NCI-H510A treated with DMSO at 0.1 percent for 48 hours (cell line): ENCODE results near the gene HDAC6.
"Not testable (repeated sequence)": the region's sequence is repeated elsewhere in the genome, so short reads cannot be mapped to it uniquely, and the experiment has no call there.

ENCODE experiments used
- DNase-seq: peaks from one replicate; lab custom pipeline; 2025; lab: John Stamatoyannopoulos, UW

The HDAC6 gene

DNA sequence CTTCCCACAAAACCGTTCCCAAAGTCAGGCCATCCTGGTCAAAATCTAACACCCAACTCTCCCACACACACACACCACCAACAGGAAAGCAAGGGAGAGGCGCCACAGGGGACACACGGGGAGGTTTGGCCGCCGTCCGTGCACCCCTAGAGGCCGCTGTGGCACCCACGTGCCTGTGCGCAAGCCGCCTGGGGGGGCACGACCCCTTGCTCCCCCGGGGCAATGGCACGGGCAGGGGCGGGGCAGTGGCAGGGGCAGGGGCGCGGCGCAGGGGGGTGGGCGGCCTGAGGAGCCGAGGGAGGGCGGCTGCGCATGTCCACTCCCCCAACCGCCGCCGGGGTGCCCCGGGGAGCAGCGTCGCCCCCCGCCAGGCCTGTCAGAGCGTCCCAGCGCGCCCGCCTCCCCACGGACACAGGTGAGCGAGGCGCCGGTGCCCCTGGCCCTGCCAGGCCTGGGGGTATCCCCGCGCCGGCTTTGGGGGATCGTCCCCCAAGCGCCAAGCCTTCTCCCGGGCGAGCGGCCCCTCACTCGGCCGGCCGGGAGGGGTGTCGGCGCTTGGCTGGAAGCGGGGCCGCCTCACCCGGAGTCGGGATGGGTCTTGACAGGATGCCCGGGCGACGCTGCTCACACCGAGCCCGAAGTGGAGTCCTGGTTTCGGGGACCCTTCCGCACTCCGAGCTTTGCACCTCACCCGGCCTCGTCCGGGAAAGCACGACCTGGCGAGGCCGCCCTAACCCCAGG lies 24.4 kb downstream of the HDAC6 start, which contains the start of gene ERAS:
ERAS (plus strand) TSS at position 379 of the 741 bp plus-strand sequence. CDS start 2,611 bp downstream, outside the sequence.
- no peak for DNase-seq

DNA sequence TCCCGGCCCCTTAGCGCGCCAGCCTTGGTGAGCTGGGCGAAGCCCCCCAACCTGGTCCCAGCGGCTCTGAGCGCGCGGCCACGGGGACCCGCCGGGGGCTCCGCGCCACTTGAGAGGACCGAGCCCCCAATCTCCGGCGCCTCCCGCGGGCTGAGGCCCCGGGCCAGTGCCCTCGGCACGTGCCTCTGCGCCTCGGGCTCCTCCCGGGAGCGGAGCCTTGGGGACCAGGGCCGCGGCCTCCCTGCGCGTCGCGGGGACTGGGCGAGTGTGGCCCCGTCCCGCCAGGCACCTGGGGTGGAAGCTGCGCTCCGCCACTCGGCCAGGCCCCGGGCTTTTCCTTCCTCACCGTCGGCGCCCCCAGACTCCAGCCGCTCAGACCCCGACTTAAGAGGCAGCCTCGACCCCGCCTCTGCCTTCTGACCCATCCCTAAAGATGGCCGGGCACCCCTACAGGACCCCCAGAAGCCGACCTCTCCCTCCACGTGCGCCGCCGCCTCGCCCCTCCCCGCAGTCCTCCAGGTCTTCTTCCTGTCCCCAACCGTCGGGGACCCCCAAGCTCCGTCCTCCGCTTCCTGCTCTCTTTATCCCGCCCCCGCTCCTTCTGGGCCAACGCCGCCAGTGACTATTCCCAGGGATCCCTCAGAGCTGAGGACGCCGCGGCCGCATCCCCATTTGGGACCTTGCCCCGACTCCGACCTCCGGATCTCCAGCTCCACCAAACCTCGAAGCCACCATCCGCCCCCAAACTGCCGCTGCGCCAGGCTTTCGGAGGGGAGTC lies 25.2 kb downstream of the HDAC6 start:
- DNase-seq: no peak

DNA sequence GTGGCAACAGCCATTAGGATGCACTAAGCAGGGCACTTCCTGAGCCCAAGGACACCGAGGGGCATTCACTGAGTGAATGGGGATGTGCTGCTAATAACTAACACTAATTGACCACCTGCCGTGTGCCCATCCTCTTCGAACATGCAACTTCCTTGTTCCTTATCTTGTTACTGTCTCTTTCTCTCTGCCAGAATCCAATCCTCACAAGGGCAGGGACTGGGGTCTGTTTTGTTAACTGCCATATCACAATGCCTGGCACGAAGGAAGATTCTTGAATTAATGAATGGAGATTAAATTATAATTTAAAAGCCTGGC lies 25.7 kb downstream of the HDAC6 start:
- DNase-seq: no peak

DNA sequence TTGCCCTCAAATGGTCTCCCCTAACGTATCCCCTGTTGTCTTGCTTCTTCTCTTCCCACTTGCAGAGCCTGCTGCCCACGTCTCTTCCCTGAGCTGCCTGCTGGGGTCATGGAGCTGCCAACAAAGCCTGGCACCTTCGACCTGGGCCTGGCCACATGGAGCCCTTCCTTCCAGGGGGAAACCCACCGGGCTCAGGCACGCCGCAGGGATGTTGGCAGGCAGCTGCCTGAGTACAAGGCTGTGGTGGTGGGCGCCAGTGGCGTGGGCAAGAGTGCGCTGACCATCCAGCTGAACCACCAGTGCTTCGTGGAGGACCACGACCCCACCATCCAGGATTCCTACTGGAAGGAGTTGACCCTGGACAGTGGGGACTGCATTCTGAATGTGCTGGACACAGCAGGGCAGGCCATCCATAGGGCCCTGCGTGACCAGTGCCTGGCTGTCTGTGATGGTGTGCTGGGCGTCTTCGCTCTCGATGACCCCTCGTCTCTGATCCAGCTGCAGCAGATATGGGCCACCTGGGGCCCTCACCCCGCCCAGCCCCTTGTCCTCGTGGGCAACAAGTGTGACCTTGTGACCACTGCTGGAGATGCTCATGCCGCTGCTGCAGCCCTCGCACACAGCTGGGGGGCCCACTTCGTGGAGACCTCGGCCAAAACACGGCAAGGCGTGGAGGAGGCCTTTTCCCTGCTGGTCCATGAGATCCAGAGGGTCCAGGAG lies 27.3 kb downstream of the HDAC6 start:
- no peak for DNase-seq

DNA sequence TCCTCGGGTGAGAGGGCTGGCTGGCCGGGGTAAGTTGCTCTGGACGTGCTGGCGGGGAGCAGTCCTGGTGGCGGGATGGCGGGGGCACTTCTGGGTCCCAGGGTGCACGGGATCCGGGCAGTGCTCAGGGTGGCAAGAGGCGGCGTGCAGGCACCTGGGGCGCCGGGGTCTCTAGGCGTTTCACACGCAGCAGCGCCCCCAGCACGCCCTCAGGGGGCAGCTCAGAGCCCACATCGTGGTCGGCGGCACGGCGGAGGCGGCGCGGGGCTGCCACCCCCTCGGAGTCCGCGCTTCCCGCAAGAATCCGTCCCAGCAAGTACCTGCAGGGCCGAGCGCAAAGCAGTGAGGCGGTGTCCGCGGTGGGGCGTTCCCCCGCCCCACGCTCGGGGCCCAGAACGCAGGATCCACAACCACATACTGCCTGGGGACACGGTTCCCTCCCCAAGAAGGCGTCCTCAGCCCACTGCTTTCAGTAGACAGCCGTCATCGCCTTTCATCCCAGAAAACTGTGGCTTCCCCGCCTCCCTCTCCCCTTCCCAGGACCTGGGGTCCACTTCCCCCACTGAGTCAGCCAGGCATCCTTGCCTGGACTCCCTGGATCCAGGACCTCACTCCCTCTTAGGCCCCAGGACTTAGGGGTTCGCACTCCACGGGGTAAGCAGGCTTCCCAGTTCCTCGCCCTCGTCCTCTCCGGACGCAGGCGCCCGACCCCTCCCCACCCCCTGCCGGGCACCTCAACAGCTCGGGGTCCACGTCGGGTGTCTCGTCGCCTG lies 29.5 kb downstream of the HDAC6 start:
- no peak for DNase-seq

DNA sequence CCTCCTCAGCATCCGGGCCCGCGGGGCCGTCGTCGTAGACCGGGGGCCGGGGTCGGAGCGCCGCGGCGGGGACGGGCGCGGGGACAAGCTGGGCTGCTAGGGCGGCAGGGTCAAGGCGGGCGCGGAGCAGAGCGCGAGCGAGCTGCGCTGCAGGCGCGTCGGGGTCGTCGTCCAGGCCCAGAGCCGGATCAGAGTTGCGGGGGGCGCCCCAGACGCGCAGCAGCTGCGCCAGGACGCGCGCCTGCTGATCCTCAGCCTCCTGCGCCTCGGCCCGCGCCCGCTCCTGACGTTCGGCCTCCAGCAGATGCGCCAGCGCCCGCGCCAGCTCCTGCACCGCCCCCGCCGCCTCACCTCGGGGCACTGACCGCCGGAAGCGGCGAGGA lies 30.0 kb downstream of the HDAC6 start:
- DNase-seq: no peak

DNA sequence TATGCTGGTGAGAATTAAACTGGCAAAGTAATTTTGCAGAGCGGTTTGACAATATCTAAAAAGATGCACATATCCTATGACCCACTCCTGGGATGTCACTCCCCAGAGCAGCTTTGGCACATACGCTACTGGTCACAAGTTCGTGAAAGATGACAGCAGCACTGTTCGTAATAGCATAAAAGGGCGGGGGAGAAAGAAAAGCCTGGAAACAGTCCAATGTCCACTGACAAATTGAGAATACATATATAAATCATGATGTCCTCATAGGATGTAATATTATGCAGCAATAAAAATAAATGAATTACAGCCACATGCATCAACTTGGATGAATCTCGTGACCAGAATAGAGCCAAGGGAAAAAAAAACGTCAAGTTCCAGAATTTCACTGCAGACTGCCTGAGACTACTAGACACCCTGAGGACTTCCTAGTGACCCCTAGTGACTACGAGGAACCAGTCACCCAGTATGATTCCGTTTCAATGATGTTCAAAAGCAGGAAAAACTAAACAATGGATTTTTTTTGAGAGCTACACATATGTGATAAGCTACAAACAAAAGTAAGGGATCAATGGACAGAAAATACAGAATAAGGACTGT lies 31.8 kb downstream of the HDAC6 start:
- DNase-seq: no peak

DNA sequence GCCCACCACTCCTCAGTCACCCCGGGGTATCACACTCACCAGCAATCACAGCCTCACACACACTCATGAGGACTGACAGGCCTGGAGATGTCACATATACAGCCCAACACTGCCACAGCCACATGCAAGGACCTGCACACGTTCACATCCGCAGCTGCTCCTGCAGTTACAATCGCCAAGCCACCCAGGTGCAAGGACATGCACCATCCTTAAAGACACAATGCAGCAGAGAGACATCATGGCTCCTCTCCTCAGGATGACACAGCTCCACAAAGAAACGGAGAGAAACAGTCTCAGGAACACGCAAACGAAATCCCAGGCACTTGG lies 32.5 kb downstream of the HDAC6 start:
- DNase-seq: no peak

DNA sequence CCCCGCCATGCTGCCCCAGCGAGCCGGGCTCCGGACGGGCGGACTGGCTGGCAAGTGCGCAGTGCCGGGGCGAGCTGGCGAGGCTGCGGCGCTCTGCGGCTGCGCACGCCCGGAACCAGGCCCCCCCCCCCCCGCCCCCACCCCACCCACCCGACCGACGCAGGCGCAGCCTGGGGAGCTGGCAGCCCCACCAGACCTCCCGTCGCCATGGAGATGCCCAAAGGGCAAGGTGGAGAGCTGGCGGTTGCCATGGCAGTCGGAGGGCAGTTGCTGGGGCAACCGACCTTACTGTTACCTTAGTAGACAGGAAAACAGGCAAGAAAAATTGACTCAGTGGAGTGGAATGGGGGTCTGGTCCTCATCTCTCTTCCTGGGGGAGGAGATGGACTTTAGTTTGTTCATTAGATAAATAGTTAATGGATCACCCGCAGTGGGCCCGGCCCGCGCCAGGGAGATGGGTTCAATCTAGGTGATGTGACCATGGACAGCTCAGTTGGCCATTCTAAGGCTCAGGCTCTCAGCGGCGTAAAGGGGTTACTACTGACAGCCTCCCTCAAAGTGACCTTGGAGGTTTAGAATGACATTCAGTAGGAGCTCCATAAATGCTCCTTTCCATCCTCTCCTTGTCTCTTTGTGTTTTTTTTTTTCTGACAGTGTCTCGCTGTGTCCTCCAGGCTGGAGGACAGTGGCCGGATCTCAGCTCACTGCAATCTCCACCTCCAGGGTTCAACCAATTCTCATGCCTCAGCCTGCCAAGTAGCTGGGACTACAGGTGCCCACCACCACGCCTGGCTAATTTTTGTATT lies 33.9 kb downstream of the HDAC6 start, which contains the start of gene PCSK1N:
PCSK1N (minus strand) TSS at position 87 of the 806 bp plus-strand sequence; CDS start at position 9, 78 bp downstream.
- no peak for DNase-seq

DNA sequence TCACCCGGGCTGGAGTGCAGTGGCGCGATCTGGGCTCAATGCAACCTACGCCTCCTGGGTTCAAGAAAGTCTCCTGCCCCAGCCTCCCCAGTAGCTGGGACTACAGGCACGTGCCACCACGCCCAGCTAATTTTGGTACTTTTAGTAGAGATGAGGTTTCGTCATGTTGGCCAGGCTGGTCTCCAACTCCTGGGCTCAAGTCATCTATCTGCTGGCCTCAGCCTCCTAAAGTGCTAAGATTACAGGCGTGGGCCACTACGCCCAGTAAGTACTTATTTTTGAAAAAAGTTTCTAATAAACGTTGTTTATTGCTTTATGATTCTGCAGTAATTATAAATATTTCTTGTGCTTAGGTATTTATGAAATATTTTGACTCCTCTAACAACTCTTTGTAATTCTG lies 37.8 kb downstream of the HDAC6 start:
- DNase-seq: no peak

DNA sequence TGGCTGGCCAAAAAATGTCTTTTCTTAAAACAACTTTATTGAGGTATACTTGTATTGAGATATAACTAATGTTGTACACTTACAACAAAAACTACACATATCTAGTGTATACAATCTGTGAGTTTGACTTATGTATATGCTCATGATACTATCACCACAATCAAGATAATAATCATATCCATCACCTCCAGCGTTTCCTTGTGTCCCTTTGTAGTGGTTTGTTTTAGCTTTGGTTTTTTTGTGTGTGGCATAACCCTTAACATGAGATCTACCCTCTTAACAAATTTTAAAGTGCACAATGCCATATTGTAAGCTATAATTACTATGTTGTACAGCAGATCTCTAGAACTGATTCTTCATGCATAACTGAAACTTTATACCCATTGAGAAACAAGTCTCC lies 47.0 kb downstream of the HDAC6 start:
- no peak for DNase-seq

DNA sequence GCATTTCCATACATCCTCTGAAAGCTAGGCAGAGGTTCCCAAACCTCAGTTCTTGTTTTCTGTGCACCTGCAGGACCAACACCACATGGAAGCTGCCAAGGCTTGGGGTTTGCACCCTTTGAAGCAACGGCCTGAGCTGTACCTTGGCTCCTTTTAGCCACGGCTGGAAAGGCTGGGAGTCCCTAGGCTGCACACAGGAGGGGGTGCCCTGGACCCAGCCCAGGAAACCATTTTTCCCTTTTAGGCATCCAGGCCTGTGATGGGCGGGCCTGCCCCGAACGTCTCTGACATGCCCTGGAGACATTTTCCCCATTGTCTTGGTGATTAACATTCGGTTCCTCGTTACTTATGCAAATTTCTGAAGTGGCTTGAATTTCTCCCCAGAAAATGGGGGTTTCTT lies 51.0 kb downstream of the HDAC6 start:
- DNase-seq: no peak

DNA sequence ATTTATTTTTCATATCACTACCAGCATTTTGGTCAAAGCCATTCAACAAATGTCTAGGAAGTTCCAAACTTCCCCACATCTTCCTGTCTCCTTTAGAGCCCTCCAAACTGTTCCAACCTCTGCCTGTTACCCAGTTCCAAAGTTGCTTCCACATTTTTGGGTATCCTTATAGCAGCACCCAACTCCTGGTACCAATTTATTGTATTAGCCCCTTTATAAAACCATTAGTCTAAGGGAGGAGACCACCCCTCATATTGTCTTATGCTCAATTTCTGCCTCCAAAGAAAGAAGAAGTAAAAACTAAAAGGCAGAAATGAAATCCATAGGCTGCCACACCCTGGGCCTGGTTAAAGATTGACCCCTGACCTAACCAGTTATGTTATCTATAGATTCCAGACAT lies 51.6 kb downstream of the HDAC6 start:
- DNase-seq: not testable (repeated sequence)

DNA sequence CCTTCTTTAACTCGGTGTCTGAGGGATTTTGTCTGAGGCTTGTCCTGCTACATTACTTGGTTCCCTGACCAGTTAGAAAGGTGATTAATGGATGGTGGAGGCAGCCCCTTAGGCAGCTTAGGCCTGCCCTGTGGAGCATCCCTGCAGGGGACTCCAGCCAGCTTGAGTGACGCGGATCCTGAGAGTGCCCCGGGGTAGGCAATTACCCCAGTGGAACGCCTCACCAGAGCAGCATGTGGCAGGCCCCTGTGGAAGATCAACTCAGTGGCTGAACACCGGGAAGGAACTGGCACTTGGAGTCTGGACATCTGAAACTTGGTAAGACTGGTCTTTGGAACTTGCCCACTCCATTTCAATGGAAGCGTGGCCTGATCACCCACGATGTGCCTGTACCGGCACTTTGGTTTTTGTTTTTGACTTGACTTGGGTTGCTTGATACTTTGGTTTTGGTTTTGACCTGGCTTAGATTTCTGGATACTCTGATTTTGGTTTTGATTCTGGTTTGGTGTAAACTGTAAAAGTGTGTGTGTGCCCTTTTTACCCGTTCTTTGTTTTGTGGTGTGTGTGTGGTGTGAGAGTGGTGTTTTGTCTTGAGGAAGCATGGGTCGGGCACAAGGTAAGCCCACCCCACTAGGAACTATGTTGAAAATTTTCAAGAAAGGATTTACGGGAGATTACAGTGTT lies 52.4 kb downstream of the HDAC6 start:
- not testable (repeated sequence) for DNase-seq

DNA sequence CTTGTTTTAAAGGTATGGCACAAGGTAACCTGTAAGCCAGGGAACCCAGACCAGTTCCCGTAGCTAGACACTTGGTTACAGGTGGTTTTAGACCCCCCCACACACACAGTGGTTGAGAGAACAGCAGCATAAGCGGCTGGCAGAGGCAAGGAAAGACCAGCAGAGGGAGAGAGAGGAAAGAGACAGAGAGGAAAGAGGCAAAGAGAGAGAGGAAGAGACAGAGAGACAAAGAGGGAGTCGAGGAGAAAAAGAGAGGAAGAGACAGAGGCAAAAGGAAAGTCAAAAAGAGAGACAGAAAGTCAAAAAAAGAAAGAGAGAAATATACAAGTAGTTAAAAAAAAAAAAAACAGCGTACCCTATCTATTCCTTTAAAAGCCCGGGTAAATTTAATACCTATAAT lies 53.0 kb downstream of the HDAC6 start:
- DNase-seq: no peak

DNA sequence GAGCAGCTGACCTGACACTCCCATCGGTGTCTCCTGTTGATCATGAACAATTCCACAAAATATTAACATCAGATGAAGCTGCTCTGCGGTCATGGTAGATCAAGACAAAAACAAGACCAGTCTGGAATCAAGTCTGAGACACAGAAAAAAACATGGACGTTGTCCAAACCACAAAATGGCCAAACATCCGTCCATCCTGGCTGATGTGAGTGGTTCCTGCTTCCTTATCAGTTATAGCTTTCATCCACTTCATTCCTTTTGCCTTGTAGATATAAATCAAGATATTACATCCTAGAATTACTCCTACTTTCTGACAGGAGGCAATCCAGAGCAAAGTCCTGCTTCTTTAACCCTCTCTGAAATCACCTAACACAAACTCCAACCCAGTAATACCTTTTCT lies 62.3 kb downstream of the HDAC6 start:
- DNase-seq: no peak

DNA sequence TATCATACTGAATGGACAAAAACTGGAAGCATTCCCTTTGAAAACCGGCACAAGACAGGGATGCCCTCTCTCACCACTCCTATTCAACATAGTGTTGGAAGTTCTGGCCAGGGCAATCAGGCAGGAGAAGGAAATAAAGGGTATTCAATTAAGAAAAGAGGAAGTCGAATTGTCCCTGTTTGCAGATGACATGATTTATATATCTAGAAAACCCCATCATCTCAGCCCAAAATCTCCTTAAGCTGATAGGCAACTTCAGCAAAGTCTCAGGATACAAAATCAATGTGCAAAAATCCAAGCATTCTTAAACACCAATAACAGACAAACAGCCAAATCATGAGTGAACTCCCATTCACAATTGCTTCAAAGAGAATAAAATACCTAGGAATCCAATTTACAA lies 70.2 kb downstream of the HDAC6 start:
- not testable (repeated sequence) for DNase-seq
